Hepatocyte (in vitro differentiated cells): ENCODE data around the gene FRAT2.

Source experiments
- CTCF ChIP-seq: fragments of 200-600 bp; sonication (generic); IDR thresholded peaks from 2 replicates; pipeline ENCODE4 v1.5.1; 2016; ENCODE audit warnings: antibody characterized with exemption, mild to moderate bottlenecking; ENCODE audit not compliant: poor library complexity
- EZH2 ChIP-seq: fragments of 200-600 bp; sonication (generic); IDR thresholded peaks from 2 replicates; pipeline ENCODE4 v1.6.1; 2016; ENCODE audit warnings: antibody characterized with exemption, mild to moderate bottlenecking, borderline replicate concordance
- EZH2phosphoT487 ChIP-seq: fragments of 200-600 bp; sonication (generic); IDR thresholded peaks from one replicate; pipeline ENCODE4 v1.6.1; 2018; ENCODE audit warnings: antibody characterized with exemption, mild to moderate bottlenecking, low read depth, moderate library complexity; ENCODE audit not compliant: unreplicated experiment, severe bottlenecking

- TF ChIP-seq EZH2phosphoT487 (no peak), CTCF (no peak), EZH2 (no peak)
These were observed 32.3 kb downstream of the FRAT2 start for GRCh38 chr10:97302088-97302791.
